Raji (cell line): ENCODE measurements around the gene COPZ1.

Experiments
- POLR2A ChIP-seq: IDR thresholded peaks from 2 replicates; pipeline ENCODE4 v1.6.1; 2011; ENCODE audit warnings: low read depth, low read length, control low read depth; ENCODE audit not compliant: insufficient read depth

The COPZ1 gene

DNA sequence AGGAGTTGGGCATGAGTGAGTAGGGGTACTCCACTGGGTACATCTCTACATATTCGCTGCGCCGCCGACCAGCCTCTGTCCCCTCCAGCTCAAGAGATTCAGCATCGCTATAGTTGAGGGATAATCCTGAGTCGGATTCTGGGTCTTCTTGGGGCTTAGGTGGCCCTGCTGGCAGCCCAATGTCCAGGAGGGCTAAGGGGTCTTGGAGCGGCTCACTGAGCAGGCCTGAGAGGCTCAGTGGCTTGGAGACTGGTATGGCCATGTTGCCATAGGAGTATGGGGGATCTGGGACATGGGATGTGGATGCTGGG, 32.0 kb upstream of the COPZ1 start:
- no peak for TF ChIP-seq POLR2A

DNA sequence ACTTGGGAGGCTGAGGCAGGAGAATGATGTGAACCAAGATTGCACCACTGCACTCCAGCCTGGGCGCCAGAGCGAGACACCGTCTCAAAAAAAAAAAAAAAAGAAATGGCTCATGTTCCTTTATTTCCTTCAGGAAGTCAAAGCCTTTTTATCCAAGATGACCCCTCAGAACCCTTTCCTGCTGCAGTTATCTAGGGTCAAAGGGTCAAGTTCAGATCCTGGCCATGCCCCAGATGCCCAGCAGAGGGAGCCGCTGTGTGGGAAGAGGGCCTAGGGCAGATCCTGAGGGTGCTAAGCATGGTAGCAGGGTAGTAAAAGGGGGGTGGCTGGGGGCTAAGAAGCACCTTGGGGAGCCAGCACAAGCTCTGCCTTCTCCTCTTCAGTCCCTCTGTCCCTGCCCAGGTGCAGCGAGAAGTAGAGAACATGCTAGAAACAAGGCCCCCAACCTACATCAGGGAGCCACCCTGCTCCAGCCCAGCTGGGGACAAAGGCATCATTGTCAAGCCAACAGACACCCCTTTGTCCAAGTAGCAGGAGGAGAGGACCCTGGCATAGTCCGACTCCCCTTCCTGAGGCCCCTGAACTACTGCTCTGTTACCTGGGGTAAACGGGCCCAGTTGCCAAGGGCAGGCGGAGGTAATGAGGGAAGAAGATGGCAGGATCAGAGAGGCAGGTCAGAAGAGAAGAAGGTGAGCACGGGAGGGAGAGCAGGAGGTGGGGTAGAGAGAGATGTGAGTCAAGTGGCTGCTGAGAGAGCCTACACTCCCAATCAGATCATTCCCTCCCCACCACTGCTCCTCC, 30.6 kb upstream of the COPZ1 start:
- TF ChIP-seq POLR2A = no peak

DNA sequence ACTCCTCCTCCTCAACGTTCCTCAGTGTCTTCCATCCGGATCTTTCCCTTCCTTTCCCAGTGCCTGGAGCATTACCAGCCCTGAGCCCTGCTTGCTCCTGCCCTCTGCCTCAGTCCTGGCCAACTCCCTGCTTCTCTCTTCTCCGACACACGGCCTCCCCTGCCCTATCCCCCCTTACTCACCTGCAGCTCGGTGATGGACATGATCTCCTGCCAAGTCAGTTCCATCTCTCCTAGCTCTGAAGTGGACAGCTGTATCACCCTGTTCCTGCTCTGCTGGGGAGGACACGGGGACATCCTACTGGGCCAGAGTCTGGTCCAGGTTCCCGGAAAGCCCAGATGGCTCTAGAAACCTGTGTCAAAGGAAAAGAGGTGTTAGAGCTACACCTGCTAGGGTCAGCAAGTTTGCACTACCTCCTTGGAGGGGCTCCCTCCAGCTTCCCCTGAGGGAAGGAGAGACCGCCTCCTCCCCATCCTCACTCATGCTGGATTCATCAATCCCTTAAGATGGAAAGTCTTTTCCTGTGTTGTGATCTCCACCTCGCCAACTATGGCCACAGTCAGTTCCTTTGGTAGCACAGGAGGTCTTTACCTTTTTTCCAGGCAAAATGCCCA, 29.9 kb upstream of the COPZ1 start:
- no peak for TF ChIP-seq POLR2A

DNA sequence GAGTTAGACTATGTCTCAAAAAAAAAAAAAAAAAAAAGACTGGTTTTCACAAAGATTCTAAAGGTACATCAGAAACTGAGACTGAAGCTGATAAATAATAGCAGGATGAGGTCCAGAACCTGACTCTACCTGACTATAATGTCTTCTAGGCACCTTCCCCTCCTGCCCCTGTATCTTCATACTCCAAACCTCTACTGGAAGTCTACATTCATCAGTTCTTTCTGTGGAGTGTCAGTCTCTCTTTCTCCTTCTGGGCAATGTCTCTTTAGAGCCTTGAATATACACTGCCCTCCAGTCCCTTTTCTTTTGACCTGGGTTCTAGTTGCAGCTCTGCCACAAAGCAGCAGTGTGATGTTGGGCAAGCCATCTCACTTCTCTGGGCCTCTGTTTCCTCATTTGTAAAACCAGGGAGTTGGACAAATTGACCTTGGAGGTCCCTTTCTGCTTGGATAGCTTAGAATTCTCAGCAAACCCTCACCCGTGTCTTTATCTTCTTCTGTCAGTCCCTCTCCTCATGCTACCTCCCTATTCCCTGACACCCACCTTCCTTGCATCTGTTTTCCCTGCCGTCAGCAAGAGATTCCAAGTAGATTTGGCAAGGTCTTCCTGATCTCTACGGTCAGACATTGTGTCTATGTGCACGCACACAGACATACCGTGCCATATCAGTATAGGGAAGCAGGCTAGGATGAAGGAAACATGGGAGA, 28.4 kb upstream of the COPZ1 start:
- no peak for TF ChIP-seq POLR2A

DNA sequence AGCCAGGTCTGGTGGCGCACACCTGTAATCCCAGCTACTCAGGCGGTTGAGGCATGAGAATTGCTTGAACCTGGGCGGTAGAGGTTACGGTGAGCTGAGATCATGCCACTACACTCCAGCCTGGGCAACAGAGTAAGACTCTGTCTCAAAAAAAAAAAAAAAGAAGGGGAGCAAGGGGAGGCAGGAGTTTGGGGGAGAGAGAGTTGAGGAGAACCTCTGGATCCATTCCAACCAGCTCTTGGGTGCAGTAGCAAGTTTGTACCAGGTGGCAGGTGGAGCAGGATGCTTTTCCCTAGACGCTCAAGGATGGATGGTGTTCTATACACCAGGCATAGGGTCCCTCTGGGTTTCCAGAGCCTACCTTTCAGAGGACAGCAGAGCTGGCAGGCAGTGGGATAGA, 26.0 kb upstream of the COPZ1 start:
- TF ChIP-seq POLR2A = no peak

DNA sequence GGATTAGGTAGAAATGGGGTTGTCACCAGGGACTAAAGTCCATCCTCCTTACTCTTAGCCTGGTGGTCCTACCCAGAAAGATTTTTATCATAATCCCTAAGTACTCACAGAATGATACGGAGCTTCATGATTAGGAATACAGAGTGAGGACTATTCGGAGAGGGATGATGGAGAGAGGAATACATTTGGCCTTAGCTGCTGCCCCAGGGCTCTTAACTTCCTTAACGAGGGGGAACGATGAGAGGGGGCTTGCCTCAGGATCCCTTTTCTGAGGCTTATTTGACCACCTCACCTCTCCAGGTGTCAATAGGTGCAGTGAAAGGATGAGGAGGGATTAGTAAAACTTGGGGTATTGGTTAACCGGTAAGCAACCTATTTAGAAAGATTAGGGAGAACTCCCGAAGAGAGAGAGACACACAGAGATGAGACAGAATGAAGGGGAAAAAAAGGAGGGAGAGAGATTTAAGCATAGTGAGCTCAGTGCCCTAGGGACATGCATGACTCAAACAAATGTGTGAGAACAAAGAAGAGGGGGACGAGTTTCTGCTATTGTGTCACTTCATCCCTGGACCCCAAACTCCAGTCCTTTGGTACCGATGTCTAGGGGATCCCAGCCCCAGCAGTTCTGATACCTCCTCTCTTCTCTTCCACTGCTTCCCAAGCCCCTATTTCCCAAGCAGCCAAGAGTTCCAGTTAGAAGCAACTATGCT, 25.3 kb upstream of the COPZ1 start:
- TF ChIP-seq POLR2A = no peak

DNA sequence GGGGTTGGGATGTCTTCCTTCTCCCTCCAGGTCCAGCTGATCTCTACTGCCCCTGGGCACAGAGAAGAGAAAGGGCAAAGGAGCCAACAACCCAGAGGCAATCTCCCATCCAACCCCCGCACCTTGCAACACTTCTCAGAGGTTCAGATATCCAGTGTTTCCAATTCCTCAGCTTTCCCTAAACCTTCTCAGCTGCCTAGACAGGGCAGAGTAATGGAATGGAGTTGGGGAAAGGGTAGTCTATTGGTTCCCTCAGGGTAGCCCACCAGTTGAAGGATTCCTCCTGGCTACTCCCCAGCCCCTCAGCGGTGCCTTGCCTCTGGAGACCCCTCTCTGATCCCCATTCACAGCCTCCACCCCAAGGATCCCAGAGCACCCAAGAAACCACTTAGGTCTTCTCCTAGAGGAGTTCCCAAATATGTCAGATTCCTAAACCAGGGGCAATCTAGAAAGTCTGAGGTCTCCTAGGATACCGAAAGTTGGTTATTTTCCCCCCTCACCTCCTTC, 24.7 kb upstream of the COPZ1 start:
- TF ChIP-seq POLR2A = no peak

DNA sequence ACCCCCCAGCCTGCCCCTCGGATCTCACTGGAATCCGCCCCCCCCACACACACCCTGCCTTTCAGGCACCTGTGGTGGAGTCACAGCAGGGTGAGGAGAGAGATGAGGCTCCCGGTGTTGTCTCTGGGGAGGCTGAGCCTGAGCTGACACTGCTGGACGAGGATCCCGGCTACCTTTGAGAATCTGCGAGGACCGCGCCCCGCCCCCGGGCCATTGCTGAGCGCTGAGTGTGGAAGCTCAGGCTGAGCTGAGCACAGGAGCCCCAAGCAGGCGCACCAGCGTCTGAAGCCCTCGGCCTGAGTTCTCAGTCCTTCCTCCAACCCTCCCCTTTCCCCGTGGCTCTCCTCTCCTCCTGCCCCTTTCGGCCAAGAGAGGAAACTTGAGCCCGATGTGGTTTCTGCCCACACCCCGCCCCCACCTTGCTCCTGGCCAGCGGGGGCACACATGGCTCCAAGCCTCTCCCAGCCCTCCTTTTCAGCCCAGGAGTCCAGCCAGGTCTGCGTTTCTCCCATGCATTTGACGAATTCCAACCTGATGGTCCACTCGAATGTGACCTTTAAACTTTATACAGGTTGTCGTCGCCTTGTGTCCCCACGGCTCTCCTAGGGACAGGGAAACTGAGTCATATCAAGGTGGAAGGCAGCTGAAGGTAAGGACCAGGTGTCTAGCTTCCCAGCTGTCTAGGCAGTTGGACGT, 24.1 kb upstream of the COPZ1 start, which contains the start of gene NFE2:
NFE2 (minus strand) TSS at position 284 of the 696 bp plus-strand sequence. CDS start 5,767 bp downstream, outside the sequence.
- TF ChIP-seq POLR2A = no peak

DNA sequence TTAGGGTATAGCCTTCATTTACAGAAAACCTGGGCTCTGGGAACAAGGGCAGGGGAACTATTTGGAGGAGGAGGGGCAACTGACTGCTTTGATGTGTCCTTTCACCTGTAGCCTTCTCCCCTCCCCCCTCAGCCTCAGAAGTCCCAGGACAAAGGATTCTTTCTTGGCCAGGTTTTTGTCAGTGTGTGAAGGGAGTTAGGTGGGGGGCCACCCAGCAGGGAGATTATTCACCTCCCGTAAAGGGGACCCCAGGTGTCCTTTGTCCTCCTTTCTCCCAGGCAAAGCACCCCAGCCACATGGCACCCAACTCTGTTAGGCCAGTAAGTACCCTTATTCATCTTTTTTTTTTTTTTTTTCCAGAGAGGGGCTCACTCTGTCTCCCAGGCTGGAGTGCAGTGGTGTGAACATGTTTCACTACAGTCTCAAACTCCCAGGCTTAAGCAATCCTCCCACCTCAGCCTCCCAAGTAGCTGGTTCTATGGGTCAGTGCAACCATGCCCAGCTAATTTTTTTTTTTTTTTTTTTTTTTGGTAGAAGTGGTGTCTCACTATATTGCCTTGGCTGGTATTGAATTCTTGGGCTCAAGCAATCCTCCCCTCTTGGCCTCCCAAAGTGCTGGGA, 23.4 kb upstream of the COPZ1 start:
- no peak for TF ChIP-seq POLR2A

DNA sequence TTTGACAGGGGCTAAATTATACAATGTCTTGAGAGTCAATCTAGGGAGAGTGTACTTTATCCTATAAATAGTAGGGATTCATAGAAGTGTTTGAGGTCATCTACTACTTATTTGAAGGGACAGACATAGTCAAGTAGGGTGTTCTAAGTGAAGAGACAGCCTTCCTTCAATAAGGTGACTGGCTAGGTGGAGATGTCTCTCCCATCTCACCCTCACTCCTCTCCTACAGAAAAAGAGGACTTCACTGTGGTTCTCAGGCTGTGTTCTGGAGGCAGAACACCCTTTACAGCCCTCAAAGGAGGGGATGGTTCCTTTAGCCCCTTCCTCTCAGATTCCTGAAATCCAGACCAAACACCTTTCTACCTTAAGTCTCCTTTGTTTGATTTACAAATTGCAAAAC, 21.3 kb upstream of the COPZ1 start:
- no peak for TF ChIP-seq POLR2A

DNA sequence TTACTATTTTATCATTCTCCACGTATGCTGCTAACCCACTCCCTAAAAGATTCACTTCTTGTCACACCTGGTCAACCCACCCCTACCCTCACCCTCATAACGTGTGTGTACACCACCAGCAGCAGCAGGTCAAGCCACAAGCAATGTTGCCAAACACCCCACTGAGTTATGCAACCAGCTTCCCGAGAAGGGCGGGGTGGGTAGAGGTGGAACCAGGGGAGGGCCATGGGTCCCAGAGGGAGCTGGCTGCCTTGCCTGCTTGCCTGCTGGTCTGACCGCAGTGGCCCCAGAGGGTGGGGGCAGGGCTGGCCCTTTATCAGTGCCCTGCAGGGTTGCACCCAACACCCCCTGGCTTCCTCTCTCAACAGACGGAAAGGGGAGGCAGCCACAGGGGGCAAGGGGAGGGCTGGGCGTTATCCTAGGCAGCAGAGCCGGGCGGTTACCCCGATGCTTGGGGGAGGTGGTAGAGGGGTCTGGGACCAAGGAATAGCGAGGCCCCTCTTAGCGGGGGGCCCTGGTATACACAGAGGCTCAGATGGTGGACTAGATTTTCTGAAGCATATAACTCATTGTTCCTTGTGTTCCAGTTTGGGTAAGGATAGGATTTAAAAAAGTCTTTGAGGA, 20.6 kb upstream of the COPZ1 start:
- TF ChIP-seq POLR2A = no peak

DNA sequence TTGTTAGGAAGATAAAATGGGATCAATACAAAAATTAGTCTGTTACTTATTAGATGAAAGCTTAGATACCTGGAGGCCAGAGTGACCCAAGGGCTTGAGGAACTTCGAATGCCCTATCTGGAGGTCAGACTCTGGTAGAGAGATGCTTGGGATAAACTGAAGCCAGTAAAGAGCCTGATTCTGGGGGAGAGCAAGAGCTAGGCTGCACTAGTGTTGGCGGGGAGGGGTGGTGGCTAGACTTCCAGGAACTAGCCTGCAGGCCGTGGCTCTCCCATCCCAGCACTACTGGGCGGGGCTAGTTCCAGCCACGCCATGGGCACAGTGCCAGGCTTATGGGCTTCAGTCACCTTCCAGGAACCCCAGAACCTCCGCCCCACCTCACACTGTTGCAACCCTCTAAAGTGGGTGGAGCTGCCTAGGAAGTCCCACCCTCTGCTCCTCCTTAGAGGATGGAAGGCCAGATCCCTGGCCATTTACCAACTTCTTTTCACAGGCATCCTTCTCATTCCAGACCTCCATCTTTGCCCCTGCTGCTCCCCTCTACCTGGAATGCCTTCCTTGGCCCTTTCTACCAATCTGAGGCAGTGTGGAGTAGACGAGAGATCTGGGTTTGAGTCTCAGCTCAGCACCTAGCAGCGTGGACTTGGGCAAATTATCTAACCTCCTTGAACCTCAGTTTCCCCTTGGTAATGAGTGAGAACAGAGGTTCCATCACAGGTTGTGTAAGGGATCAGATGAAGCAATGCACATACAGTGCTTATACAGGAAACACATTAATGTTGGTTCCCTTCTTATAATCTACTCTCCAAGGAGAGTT, 17.8 kb upstream of the COPZ1 start:
- no peak for TF ChIP-seq POLR2A

DNA sequence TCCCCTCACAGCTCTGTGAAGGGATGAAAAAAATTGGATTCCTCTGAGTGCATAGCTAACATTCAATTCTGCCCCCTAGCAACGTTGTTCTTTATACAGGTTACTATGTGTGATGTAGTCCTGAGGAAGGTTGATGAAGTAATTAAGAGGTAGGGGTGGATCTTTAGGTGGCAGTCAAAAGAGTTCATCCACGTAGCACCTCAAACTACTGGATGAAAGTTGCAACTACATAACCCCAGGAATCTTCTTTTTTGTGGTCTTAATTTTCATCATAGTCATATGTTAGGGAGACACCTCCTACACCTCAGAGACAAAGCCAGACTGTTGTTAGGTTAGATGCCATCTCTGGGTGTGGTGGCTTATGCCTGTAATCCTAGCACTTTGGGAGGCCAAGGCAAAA, 13.9 kb upstream of the COPZ1 start:
- TF ChIP-seq POLR2A = no peak
